ENCODE results near the gene CEACAM18.
"Not testable (repeated sequence)": the region's sequence is repeated elsewhere in the genome, so short reads cannot be mapped to it uniquely, and the experiment has no call there.

CEACAM18 gene

GRCh38 chr19:51493776-51494175, 15.4 kb downstream of the CEACAM18 start:
- no peak for DNase-seq (ENCODE audit: low spot score)

GRCh38 chr19:51497666-51498065, 19.3 kb downstream of the CEACAM18 start:
- no peak for DNase-seq (ENCODE audit: low spot score)

DNA sequence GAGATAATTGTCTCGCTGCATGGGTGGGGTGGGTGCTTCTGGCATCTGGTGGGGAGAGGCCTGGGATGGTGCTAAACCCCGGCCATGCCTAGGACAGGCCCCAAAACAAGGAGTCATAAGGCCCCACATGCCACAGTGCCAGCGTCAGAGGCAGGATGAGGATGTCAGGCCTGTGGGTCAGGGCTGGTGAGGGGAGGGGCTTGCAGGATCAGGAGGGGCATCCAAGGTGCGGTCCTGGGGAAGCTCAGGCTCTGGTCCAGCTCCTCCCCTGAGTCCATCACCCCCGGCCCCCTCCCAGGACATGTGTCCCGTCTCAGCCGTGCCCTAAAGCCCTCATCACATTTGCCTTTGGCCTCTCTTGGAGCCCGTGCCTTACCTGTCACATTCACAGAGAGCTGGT, 22.6 kb downstream of the CEACAM18 start:
- not testable (repeated sequence) for DNase-seq (ENCODE audit: low spot score)

DNA sequence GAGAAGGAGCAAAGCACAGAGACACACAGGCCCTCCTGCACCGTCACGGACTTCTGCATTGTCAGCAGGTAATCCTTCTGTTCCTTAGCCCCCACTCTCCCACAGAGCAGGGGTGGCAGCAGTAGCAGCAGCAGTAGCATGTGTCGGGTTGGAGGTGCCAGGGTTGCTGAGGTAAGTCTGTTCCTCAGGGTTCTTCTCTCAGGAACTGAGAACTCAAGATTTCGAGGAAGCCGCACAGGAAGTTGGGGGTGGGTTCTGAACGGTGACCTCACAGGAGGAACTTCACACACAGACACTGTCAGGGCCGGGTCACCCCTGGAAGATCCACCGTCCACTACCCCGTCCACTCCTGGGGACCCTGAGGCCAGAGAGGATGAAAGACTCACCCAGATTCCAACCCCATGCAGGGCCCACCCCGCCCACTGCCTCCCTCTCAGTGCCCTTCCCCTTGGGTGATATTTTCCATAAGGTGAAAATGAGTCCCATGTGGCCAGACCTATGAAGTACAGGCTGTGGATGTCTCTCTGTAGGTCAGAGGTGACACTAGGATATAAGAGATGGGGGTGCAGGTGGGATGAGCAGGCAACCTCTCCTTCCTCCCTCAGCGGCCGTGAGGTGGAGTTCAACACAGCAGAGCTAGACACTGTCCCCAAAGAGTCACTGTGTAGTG, 23.4 kb downstream of the CEACAM18 start, which contains the start of gene SIGLEC12:
SIGLEC12 (minus strand) TSS at position 207 of the 670 bp plus-strand sequence; CDS start at position 140, 67 bp downstream.
- peak; percentile 7 for DNase-seq (ENCODE audit: low spot score)

DNA sequence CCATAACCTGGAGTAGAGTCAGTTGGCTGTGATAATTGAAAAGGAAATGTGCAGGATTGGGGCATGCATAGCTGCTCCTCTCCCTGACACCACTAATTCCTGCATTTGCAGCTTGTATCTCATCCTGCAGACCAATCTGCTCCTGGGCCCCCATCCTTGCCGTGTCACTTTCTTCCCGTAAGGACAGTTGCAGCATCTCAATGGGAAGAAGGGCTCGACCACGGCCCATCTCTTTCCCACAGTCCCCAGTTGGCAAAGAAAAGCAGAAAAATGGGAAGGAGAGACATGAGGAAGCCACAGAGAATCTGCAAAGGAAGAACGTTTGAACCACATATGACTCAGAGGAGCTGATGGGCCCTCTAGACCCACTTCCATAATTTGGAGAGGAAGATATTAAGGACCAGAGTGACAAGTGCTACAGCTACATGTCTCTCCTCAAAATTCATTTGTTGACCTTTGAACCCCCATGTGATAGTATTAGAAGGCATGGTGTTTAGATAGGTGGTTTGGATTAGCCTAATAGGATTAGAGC, 25.0 kb downstream of the CEACAM18 start:
- no peak for DNase-seq (ENCODE audit: low spot score)

DNA sequence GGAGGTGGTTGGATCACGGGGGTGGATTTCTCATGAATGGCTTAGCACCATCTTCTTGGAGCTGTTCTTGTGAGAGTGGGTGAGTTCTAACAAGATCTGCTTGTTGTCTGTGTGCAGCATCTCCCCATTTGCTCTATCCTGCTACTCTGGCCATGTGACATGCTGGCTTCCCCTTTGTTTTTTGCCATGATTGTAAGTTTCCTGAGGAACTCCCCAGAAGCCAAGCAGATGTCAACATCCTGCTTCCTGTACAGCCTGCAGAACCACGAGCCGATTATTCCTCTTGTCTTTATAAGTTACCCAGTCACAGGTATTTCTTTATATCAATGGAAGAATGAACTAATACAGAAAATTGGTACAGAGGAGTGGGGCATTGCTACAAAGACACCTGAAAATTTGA, 25.6 kb downstream of the CEACAM18 start:
- DNase-seq (ENCODE audit: low spot score), result no peak

DNA sequence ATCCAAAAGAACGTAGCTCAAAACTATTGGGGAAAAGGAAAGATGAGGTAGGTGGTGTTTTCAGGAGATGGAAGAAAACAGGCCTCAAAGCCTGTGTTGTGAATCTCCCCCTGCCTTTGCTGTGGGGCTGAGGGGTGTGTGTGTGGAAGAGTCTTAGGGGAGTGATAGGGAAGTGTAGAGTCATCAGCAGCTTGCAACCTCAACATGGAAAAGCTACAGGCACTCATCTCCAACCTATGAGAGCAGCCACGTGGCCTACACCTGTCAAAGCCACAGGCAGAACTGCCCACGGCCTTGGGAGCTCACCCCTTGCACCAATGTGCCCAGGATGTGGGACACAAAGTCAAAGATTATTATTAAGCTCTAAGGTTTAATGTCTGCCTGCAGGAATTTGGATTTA, 27.6 kb downstream of the CEACAM18 start:
- DNase-seq (ENCODE audit: low spot score), result no peak

DNA sequence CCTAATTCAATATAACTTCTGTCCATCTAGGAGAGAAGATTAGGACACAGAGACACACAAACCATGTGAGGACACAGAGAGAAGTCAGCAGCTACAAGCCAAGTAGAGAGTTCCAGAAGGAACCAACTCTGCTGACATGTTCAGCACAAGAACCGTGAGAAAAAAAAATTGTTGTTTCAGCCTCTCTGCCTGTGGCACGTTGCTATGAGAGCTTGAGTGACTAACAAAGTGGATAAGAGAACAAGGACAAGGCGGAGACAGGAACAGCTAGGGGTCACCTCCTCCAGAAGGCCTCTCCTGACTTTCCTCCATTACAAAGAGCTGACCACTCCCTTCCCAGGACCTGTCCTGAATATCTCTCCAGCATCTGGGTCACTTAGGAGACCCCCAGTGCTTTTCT, 28.9 kb downstream of the CEACAM18 start:
- no peak for DNase-seq (ENCODE audit: low spot score)

GRCh38 chr19:51507640-51508058, 29.3 kb downstream of the CEACAM18 start:
- no peak for DNase-seq (ENCODE audit: low spot score)

DNA sequence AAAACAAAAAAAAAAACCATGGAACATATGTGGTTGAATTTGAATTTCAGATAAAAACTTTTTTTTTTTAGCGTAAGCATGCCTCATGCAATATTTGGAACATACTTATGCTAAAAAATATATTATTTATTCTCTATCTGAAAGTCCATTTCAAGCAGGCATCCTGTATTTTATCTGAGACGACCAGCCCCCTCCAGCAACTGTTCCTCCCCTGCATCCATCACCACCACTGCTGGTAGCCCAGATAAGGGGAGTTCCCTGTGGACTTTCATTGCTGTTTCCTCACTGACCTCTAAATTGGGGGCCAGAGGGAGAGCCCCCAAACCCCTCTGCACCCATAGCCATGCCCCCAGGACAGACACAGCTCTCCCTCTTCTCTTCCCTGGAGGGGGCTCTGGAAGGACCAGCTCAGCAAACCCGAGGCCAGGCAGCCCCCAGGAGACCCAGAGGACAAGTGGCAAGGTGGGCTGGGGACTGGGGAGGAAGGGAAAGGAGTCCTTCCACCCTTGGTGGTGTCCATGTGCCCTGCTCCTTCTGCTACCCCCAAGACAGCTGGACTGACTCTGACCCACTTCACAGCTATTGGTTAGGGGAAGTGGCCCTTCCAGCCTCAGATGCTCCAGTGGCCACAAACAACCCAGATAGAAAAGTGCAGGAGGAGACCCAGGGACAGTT, 29.9 kb downstream of the CEACAM18 start:
- no peak for DNase-seq (ENCODE audit: low spot score)

- no peak for DNase-seq (ENCODE audit: low spot score)
Measured at GRCh38 chr19:51509823-51510660, 31.7 kb downstream of the CEACAM18 start.

DNA sequence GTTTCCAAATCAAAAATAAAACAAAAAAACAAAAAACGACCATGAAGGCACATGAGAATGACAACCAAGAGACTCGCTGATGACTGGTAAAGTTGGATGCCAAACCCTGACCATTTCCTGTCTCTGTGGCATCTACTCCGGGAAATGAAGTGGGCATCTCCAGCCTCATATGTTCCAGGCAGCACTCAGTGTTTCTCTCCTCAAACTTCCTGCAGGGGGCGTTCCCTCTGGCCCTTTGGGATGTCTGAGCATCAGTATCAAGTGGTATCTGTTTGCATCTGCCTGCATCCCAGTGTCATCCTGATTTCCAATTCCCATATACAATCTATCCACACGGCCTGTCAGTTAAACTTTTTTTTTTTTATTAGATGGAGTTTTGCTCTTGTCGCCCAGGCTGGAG, 33.0 kb downstream of the CEACAM18 start:
- DNase-seq (ENCODE audit: low spot score), result no peak

GRCh38 chr19:51513968-51514367, 35.6 kb downstream of the CEACAM18 start:
- DNase-seq (ENCODE audit: low spot score), result no peak

GRCh38 chr19:51514866-51515481, 36.6 kb downstream of the CEACAM18 start:
- peak; percentile 22 for DNase-seq (ENCODE audit: low spot score)

DNA sequence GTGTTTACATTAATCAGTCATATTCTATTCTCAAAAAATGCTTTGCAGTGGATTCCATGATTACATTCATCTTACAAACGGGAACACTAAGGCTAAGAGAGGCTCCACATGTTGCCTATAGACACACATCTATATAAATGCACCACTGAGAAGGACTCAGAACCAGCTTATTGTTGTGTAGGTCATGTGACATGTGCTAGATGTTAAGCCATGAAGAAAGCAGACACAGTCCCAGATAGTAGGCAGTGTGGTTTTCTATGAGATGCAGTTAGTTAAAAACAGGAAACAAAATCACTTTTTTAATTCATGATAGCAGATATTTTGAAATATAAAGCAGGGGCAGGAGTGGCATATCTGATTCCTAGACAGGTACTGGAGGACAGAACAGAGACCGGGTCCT, 42.4 kb downstream of the CEACAM18 start:
- DNase-seq (ENCODE audit: low spot score), result no peak

DNA sequence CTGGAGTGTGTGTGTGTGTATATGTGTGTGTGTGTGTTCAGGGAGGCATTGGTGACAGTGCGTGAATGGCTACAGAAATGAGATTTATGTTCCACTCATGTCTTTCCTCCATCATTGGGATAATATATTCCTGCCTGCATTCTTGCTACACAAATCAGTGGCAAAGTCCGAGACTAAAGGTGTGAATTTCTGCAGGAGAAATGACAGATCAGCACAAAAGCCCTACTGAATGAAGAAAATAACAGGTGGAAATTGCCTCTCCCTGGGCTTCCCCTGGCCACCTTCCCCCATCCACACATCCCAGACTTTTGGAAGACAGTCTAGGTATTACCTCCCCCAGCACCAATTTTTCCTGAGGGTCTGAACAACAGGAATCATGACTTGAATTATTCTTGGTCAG, 43.0 kb downstream of the CEACAM18 start:
- no peak for DNase-seq (ENCODE audit: low spot score)

DNA sequence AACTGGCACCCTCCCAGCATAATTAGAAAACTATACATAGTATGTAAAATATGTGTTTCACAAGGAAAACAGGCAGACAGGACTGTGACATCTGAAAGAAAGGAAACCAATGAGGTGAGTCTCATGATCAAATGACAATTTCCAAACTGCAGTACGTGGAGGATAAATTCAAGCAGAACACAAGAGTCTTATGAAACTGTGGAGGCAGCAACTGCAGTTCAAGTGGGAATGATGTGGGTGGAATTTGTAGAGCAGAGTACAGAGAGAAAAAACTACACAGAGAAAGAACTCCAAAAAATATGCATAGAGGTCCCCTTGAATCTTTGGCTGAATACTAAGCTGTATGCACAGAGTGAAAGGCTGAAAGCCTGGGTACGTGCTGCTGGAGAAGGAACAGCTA, 43.4 kb downstream of the CEACAM18 start:
- DNase-seq (ENCODE audit: low spot score), result peak; percentile 78

GRCh38 chr19:51524666-51525264, 46.4 kb downstream of the CEACAM18 start:
- no peak for DNase-seq (ENCODE audit: low spot score)

DNA sequence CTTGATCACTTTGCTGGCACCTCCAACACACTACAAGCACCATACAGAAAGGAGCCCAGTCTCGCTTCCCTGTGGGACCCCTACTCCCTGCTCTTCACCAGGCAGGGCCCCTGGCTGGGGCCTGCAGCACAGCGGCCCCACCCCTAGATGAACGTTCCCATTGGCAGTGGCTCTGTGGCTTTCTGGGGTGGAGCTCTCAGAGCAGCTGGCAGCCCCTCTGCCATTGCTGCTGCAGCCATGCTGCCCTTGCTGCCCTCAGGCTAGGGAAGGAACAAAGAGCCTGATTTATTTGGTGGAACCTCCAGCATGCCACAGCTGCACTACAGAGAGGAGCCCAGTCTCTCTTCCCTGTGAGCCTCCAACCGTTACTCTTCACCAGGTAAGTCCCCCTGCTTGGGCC, 47.3 kb downstream of the CEACAM18 start:
- no peak for DNase-seq (ENCODE audit: low spot score)

DNA sequence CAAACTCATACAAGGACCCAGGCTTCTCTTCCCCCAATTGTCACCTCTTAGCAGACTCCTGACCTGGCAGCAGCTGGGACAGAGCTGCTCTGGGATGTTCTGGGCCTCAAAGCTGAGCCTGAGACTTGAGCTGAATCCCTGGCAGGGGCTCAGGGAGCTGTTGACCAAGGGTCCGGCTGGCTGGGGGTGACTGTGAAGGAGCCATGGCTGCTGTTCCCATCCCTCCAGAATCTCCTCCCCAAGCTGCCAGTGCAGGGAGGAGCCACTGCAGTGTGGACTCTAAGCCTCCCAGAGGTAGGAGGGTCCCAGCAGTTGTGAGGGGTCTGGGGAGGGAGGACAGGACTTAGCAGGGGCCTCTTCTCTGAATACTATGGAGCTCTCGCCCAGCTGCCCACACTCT, 51.0 kb downstream of the CEACAM18 start:
- DNase-seq (ENCODE audit: low spot score), result no peak

- no peak for DNase-seq (ENCODE audit: low spot score)
Measured at GRCh38 chr19:51530616-51531015, 52.3 kb downstream of the CEACAM18 start.

All from putamen (tissue), 1 donor.